HPDE6-E6E7 (cell line): ENCODE data around the gene ASNSD1.
"Not testable (repeated sequence)": the region's sequence is repeated elsewhere in the genome, so short reads cannot be mapped to it uniquely, and the experiment has no call there.

Experiments
- DNase-seq: peaks from one replicate; pipeline ENCODE4 v3.0.0; 2011; ENCODE audit warnings: missing footprints; ENCODE audit errors: extremely low spot score

Gene ASNSD1

DNA sequence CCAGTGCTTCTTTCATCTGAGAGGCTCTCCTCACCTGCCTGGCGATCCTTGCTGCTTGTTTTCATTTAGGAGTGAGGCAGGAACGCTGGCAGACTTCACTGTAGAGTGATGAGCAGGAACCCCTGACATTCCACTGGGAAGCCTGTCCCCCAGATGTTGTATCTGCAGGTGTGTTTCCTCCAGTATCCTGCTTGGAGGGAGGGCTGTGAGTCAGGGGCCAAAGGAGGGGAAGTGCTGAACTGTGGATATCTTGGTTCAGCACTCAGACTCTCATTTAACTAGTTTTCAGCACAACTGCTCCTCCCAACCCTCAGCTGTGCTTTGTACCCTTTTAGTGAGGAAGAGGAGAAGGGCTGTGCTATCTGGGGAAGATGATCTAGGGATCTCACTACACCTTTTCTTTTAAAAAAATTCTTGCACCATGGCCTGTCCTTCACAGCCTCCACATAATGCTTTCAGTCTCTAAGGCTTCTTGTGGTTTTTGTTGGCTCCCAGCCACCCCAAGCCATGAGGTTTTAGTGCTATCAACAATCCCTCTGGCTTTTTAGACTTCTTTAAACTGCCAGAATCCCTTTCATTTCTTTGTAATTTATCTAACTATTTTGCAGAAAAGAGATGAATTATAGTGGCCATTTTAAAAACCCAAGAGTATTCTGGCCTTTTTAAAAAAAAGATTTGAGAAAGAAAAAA is 24.4 kb downstream of the ASNSD1 start:
- no peak for DNase-seq

GRCh38 chr2:189687796-189688195 is 26.5 kb downstream of the ASNSD1 start:
- DNase-seq, result not testable (repeated sequence)

- no peak for DNase-seq
Observed at GRCh38 chr2:189696223-189696622, 35.0 kb downstream of the ASNSD1 start.

DNA sequence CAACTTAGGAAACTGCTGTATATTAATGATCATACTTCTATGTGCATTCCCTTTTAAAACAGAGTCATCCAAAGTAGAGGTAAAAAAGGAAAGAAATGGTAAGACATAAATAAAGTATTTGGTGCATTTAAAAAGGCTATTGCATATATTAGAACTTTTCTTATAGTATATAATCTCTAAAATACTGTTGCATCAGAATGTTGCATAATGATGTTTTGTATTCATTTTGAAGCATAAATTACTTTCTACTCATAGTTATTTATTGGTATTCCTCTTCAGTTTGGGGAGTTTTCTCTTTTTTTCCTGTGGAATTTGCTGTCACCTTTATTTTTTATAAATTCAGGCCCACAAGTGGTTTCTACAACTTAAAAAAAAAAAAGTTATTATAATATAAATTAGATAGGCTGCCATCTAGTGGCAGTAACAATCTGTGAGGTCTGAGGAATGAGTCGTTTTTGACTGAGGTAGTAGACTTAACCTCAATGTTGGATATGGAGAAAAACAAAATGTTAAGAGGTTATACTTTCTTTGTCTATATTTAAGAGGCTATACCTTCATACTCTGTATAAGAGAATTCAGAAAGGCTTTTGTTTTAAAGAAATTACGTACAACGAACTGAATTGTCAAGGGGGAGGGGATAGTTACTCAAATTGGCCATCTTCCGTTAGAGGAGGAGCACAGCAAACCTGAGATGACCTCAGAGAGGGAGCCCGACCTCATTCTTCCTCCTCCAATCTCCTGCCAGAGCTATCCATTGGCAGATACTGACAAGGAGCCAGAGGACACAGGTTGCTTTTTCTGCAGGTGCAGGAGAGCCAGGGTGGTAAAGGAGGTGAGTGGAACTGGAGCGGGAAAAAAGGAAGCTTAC is 37.0 kb downstream of the ASNSD1 start:
- DNase-seq, result no peak

DNA sequence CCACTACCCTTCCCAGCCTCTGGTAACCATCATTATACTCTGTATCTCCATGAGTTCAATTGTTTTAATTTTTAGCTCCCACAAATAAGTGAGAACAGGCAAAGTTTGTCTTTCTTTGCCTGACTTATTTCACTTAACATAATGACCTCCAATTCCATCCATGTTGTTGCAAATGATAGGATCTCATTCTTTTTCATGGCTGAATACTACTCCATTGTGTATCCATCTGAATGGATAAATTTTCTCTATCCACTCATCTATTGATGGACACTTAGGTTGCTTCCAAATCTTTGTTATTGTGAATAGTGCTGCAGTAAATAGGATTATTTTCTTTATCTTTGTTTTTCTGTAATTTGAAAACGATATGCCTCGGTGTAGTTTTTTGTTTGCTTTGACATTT is 39.4 kb downstream of the ASNSD1 start:
- no peak for DNase-seq

- no peak for DNase-seq
Observed at GRCh38 chr2:189702071-189702470, 40.8 kb downstream of the ASNSD1 start.

GRCh38 chr2:189709501-189710221 is 48.4 kb downstream of the ASNSD1 start:
- no peak for DNase-seq

DNA sequence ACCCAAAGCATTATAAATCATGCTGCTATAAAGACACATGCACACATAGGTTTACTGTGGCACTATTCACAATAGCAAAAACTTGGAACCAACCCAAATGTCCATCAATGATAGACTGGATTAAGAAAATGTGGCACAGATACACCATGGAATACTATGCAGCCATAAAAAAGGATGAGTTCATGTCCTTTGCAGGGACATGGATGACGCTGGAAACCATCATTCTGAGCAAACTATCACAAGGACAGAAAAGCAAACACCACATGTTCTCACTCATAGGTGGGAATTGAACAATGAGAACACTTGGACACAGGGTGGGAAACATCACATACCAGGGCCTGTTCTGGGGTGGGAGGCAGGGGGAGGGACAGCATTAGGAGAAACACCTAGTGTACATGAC is 56.3 kb downstream of the ASNSD1 start:
- DNase-seq, result not testable (repeated sequence)

- no peak for DNase-seq
Observed at GRCh38 chr2:189719571-189719970, 58.3 kb downstream of the ASNSD1 start.
